ENCODE results near the gene NPFFR2.

DNA sequence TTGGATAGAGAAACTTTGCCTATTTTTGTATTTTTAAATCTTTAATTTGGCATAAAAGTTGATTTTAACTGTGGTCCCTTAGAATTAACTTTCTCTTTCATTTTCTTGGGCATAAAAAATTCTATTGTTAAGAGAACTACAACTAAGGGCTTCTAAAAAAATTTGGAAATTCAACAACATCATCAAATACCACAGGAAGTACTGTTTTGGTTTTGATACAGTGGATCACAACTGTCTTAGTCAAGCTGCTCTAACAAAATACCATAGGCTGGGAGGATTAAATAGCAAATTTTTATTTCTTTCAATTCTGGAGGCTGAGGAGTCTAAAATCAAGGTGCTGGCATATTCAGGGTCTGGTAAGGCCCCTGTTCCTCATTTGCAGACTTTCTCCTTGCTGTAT is 19.9 kb upstream of the NPFFR2 start:
- TF ChIP-seq POLR2AphosphoS5 (IDR thresholded peaks at IDR 0.05) = no peak
- TF ChIP-seq, protein P1, sequence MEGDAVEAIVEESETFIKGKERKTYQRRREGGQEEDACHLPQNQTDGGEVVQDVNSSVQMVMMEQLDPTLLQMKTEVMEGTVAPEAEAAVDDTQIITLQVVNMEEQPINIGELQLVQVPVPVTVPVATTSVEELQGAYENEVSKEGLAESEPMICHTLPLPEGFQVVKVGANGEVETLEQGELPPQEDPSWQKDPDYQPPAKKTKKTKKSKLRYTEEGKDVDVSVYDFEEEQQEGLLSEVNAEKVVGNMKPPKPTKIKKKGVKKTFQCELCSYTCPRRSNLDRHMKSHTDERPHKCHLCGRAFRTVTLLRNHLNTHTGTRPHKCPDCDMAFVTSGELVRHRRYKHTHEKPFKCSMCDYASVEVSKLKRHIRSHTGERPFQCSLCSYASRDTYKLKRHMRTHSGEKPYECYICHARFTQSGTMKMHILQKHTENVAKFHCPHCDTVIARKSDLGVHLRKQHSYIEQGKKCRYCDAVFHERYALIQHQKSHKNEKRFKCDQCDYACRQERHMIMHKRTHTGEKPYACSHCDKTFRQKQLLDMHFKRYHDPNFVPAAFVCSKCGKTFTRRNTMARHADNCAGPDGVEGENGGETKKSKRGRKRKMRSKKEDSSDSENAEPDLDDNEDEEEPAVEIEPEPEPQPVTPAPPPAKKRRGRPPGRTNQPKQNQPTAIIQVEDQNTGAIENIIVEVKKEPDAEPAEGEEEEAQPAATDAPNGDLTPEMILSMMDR (IDR thresholded peaks at IDR 0.05) = no peak
- TF ChIP-seq POLR2A (IDR thresholded peaks at IDR 0.05) = no peak

Data from stomach (tissue), 4 donors.